GM12892 (cell line): ENCODE measurements around the gene NEMF. TPM values are rescaled to one million over a fixed set of nuclear protein-coding genes. Genes with fewer than 3 reads are reported as not detected.
A peak's percentile ranks its signal among the peaks of the same experiment; 100 is the strongest.
"Not testable (repeated sequence)": the region's sequence is repeated elsewhere in the genome, so short reads cannot be mapped to it uniquely, and the experiment has no call there.

Experiments
- DNase-seq: peaks from one replicate; pipeline ENCODE4 v3.0.0; 2011; ENCODE audit not compliant: insufficient read length
- FAIRE-seq: peaks from 2 replicates; lab custom pipeline; 2011; peaks lifted over from hg19 to GRCh38; lab: Jason Lieb, UNC
- POLR2A ChIP-seq: IDR thresholded peaks from 2 replicates; pipeline ENCODE4 v1.6.1; 2011; ENCODE audit warnings: low read depth, low read length, control low read depth
- POLR2AphosphoS5 ChIP-seq: IDR thresholded peaks from 2 replicates; pipeline ENCODE4 v1.6.1; 2011; ENCODE audit warnings: low read depth, low read length, control low read depth
- TAF1 ChIP-seq: IDR thresholded peaks from 2 replicates; pipeline ENCODE4 v1.6.1; 2011; ENCODE audit warnings: low read depth, mild to moderate bottlenecking, control low read depth, low read length, borderline replicate concordance
- polyA plus RNA-seq: library from polyadenylated mRNA; unstranded; fragments of >200 nt; gene quantifications from one replicate; pipeline ENCODE4 v1.2.1, GENCODE V29; 2012; ENCODE audit warnings: missing spikeins, inconsistent platforms; ENCODE audit not compliant: missing spikeins

The NEMF gene, protein sequence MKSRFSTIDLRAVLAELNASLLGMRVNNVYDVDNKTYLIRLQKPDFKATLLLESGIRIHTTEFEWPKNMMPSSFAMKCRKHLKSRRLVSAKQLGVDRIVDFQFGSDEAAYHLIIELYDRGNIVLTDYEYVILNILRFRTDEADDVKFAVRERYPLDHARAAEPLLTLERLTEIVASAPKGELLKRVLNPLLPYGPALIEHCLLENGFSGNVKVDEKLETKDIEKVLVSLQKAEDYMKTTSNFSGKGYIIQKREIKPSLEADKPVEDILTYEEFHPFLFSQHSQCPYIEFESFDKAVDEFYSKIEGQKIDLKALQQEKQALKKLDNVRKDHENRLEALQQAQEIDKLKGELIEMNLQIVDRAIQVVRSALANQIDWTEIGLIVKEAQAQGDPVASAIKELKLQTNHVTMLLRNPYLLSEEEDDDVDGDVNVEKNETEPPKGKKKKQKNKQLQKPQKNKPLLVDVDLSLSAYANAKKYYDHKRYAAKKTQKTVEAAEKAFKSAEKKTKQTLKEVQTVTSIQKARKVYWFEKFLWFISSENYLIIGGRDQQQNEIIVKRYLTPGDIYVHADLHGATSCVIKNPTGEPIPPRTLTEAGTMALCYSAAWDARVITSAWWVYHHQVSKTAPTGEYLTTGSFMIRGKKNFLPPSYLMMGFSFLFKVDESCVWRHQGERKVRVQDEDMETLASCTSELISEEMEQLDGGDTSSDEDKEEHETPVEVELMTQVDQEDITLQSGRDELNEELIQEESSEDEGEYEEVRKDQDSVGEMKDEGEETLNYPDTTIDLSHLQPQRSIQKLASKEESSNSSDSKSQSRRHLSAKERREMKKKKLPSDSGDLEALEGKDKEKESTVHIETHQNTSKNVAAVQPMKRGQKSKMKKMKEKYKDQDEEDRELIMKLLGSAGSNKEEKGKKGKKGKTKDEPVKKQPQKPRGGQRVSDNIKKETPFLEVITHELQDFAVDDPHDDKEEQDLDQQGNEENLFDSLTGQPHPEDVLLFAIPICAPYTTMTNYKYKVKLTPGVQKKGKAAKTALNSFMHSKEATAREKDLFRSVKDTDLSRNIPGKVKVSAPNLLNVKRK
- polyA plus RNA-seq: 40.8 TPM

- FAIRE-seq: peak; percentile 92
- DNase-seq: peak; percentile 64
- peak; percentile 76 for TF ChIP-seq TAF1
- peak; percentile 92 for TF ChIP-seq POLR2AphosphoS5
- TF ChIP-seq POLR2A: peak; percentile 85; the same call in 1 of the 2 replicates
Measured at GRCh38 chr14:49852301-49853157, at the start of gene NEMF. TSS of gene NEMF (minus strand) at chr14:49852788. CDS start at chr14:49852753, 35 bp downstream.

DNA sequence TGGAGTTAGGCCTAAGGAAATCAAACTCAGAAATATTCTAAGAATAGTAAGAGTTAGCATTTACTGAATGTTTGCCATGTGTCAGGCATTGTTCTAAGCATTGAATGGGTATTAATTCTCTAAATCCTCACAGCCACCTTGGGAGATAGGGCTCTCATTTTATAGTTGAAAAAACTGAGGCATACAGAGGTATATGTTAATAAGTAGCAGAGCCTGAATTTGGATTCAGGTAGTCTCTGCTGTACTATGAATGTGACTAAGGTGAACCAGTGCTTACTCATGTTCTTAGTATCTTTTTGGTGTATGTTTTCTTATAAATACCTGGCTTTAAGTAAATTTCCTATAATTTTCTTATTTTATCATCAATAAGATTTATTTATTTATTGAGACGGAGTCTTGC lies 48.4 kb upstream of the NEMF start:
- FAIRE-seq (no peak), DNase-seq (no peak)
- TF ChIP-seq POLR2AphosphoS5 (no peak), TAF1 (no peak), POLR2A (no peak)

DNA sequence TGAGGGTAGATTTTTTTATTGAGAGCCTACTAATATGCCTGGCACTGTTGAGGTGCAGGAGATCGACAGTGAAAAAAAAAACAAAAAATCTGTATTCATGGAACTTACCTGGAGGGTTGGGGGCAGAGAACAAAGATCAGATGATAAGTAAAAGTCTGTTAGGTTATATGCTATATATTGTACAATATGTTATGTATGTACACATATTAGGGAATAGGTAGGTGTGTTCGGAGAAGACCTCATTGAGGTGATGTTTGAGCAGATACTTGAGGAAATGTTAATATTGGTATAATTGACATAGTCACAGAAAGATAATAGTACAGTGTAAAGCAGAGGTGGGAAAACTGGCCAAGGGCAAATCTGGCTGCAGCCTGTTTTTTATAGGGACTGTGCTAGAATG lies 45.9 kb upstream of the NEMF start:
- DNase-seq (no peak), FAIRE-seq (peak; percentile 38)
- no peak for TF ChIP-seq POLR2AphosphoS5

DNA sequence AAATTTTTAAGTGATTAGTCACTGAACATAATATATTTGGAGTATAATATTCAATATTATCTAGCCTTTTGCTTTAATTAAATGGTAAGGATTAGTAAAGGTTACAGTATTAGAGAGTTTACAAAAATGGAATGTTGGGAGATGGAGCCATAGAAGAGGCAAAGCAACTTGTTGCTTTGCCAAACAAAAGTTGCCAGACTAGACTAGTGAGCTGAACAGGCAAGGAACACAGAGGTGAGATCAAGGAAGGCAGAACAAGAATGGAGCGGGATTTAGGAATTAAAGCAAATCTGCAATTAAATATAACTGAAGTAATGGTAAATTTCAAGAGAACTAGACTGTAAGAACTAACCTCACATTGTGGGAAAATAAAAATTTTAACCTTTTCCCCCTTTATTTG lies 45.4 kb upstream of the NEMF start:
- DNase-seq: no peak
- no peak for FAIRE-seq
- TF ChIP-seq POLR2AphosphoS5 (no peak), TAF1 (no peak), POLR2A (no peak)

DNA sequence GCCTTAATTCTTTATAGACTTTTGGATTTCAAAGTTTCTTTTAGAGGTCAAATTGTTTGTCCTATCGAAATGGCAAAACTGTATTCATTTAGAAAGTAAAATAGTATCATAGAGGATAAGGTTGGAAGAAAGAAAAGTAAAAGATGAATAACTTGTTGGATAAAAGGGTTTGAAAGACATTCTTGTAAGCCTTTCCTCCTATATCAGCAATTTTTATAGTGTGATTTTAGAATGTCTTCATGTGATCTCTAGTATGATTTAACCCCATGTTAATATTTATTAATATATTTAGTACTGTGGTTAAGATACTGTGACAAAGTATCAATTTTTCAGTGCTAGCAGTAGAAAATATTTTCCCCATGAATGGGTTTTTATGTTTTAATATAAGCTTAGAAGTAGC lies 44.8 kb upstream of the NEMF start:
- FAIRE-seq (no peak), DNase-seq (no peak)
- TF ChIP-seq POLR2AphosphoS5 (no peak), TAF1 (no peak), POLR2A (no peak)

DNA sequence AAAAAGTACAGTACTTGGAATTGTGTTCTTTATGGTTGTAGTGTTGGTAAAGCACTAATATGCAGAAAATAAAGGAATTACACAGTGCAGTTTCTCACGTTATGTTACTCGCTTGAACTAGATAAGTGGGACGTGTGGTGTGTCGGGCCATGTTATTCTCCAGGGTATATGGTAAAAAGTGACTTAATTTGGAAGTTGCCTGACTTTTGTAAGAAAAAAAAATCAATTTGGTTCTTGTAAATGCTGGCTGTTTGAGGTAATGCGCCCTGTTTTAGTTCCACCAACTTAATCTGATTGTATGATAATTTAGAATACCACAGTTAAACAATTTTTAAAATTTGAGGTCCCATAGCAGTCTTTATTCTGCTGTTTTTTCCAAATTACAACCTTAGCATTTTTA lies 44.4 kb upstream of the NEMF start:
- DNase-seq (no peak), FAIRE-seq (peak; percentile 24)
- TF ChIP-seq POLR2A (no peak), POLR2AphosphoS5 (no peak), TAF1 (no peak)

GRCh38 chr14:49896272-49896671 lies 43.7 kb upstream of the NEMF start:
- FAIRE-seq: peak; percentile 5
- not testable (repeated sequence) for DNase-seq

GRCh38 chr14:49895480-49895879 lies 42.9 kb upstream of the NEMF start:
- FAIRE-seq: peak; percentile 30
- TF ChIP-seq POLR2A: no peak
- TF ChIP-seq POLR2AphosphoS5: 0 out of 2 replicates have a peak, but pooled peaks have one; percentile 13

GRCh38 chr14:49894214-49895107 lies 41.9 kb upstream of the NEMF start:
- DNase-seq: not testable (repeated sequence)
- FAIRE-seq: peak; percentile 38

More at GRCh38 chr14:49895480-49895879, 42.9 kb upstream of the NEMF start:
- DNase-seq: no peak

- TF ChIP-seq POLR2A (no peak), POLR2AphosphoS5 (no peak), TAF1 (peak; percentile 58)
- FAIRE-seq: peak; percentile 86
- DNase-seq: peak; percentile 55
Measured at GRCh38 chr14:49893309-49894213, 41.0 kb upstream of the NEMF start.
